Stimulated activated memory B cell treated with anti-CD40 and anti-IgM and Interleukin-4, amounts not matched to agents 10 μg/mL and 1 μg/mL and 100 μg/mL, for 72 hours (primary cell): ENCODE measurements around the gene TBC1D22A.

Experiments used
- ATAC-seq: fragments of 150-1000 bp; cut with Tn5 transposase; 2 replicates; pipeline ENCODE4 v1.10.0; 2021
- H3K27ac Mint-ChIP-seq: one replicate; pipeline ENCODE4 v1.8.0; 2022; ENCODE audit warnings: mild to moderate bottlenecking, mixed read lengths
- H3K27me3 Mint-ChIP-seq: one replicate; pipeline ENCODE4 v1.8.0; 2022; ENCODE audit warnings: mixed read lengths
- H3K36me3 Mint-ChIP-seq: one replicate; pipeline ENCODE4 v1.8.0; 2022; ENCODE audit warnings: mixed read lengths
- H3K4me1 Mint-ChIP-seq: one replicate; pipeline ENCODE4 v1.8.0; 2022; ENCODE audit warnings: mixed read lengths
- H3K4me3 Mint-ChIP-seq: one replicate; pipeline ENCODE4 v1.8.0; 2022; ENCODE audit warnings: mild to moderate bottlenecking, moderate library complexity, mixed read lengths
- H3K9me3 Mint-ChIP-seq: one replicate; pipeline ENCODE4 v1.8.0; 2022; ENCODE audit warnings: mixed read lengths

The TBC1D22A gene

GRCh38 chr22:47196166-47196849, 433.9 kb downstream of the TBC1D22A start:
- Mint-ChIP-seq H3K4me1 (no peaks in the 10 kb centered on the region), H3K9me3 (no peaks in the 10 kb centered on the region), H3K27ac (no peak overlapping the region), H3K36me3 (no peaks in the 10 kb centered on the region), H3K27me3 (no peaks in the 10 kb centered on the region), H3K4me3 (no peak overlapping the region)
- ATAC-seq = no peak

DNA sequence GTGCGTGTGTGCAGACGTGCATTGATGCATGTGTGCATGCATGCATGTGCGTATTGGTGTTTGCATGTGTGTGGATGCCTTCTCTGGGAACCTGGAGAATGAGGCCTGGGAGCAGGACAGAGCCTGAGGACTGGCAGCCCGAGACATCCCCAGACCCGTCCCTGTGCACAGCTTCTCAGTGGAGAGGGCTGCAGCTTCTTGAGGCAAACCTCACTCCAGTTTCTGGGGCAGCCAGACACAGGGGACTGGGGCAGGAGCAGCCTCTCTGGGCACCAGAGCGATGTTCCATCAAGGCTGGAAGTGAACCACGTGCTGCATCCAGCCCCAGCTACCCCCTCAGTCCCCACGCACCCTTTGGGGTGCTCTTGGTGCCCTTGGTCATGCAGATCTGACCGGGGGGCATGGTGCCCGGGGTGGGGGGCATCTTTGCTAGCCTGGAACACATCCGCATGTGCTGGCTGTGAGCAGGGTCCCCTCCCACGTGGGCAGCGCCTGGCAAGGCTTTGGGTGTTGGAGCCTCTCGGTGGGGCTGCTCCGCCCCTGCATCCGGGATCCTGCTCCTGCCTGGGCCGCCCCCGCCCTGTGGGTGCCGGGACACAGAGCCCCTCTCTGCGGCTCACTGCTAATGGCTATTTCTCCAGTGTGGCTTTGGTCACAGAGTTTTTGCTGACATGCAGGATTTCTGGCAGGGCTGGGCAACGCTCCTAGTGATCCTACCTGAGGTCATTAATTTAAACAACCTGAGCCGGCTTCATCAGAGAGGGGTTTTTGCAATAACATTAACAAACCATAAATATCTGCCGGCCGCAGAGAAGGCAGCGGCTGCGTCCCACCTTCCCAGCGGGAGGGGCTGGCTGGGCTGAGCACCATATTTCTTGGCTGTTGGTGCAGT, 434.7 kb downstream of the TBC1D22A start:
- Mint-ChIP-seq H3K9me3 (no peaks in the 10 kb centered on the region), H3K4me3 (no peak overlapping the region)

DNA sequence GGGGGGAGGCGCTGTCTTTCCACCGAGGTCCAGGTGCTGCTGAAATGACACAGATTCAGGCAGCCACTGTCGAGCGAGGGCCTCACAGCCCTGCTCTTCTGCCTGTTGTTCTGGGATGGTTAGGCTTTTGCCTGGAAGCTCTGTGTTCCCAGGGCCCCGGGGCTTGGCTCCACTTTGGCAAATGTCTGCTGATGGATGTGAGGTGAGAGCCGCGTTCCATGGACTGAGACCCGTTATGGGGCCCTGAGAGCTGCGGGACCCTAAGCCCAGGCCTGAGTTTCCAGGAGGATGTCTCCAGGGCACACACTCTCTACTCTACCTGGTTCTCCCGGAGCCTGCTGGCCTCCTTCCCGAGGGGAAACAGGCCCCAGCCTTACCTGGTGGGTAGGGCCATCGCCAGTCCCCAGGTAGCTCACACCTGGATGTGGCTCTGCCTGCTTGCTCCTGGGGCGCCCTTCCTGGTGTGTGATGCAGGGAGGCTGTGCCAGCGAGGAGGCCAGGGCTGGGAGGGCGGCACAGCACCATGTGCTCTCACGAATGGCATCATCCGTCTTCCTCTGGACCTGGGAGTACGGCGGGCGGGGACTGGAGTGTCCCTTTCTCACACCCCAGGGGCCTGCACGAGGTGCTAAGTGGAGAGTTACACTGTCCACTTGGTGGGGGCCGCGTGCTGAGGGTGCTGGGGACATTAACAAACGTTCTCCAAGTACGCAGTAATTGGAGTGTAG, 435.5 kb downstream of the TBC1D22A start:
- H3K27ac Mint-ChIP-seq = no peak overlapping the region
- no peak overlapping the region for H3K4me3 Mint-ChIP-seq
- H3K4me1 Mint-ChIP-seq = no peaks in the 10 kb centered on the region
- H3K9me3 Mint-ChIP-seq = no peaks in the 10 kb centered on the region
- no peaks in the 10 kb centered on the region for H3K27me3 Mint-ChIP-seq
- no peaks in the 10 kb centered on the region for H3K36me3 Mint-ChIP-seq
- ATAC-seq = no peak

More for the DNA sequence above, 434.7 kb downstream of the TBC1D22A start:
- Mint-ChIP-seq H3K4me1 (no peaks in the 10 kb centered on the region), H3K27ac (no peak overlapping the region), H3K36me3 (no peaks in the 10 kb centered on the region), H3K27me3 (no peaks in the 10 kb centered on the region)
- no peak for ATAC-seq

GRCh38 chr22:47198801-47199251, 436.4 kb downstream of the TBC1D22A start:
- Mint-ChIP-seq H3K9me3 (no peaks in the 10 kb centered on the region), H3K4me3 (no peak overlapping the region), H3K27ac (no peak overlapping the region), H3K4me1 (no peaks in the 10 kb centered on the region), H3K36me3 (no peaks in the 10 kb centered on the region), H3K27me3 (no peaks in the 10 kb centered on the region)
- ATAC-seq = no peak

GRCh38 chr22:47199261-47199978, 437.0 kb downstream of the TBC1D22A start:
- H3K36me3 Mint-ChIP-seq = no peaks in the 10 kb centered on the region
- no peaks in the 10 kb centered on the region for H3K9me3 Mint-ChIP-seq
- H3K27me3 Mint-ChIP-seq = peaks cover 3% of the 10 kb centered on the region
- H3K4me1 Mint-ChIP-seq = no peaks in the 10 kb centered on the region
- no peak overlapping the region for H3K4me3 Mint-ChIP-seq
- ATAC-seq = no peak
- H3K27ac Mint-ChIP-seq = no peak overlapping the region

- Mint-ChIP-seq H3K9me3 (no peaks in the 10 kb centered on the region), H3K4me3 (no peak overlapping the region), H3K27ac (no peak overlapping the region), H3K27me3 (peaks cover 8% of the 10 kb centered on the region), H3K36me3 (no peaks in the 10 kb centered on the region), H3K4me1 (no peaks in the 10 kb centered on the region)
- ATAC-seq = no peak
These were observed 437.5 kb downstream of the TBC1D22A start for GRCh38 chr22:47199979-47200272.

- no peak for ATAC-seq
- H3K36me3 Mint-ChIP-seq = no peaks in the 10 kb centered on the region
- H3K9me3 Mint-ChIP-seq = no peaks in the 10 kb centered on the region
- peaks cover 13% of the 10 kb centered on the region for H3K27me3 Mint-ChIP-seq
- no peak overlapping the region for H3K27ac Mint-ChIP-seq
- H3K4me3 Mint-ChIP-seq = no peak overlapping the region
- no peaks in the 10 kb centered on the region for H3K4me1 Mint-ChIP-seq
These were observed 438.0 kb downstream of the TBC1D22A start for GRCh38 chr22:47200273-47201051.

- Mint-ChIP-seq H3K27me3 (peaks cover 17% of the 10 kb centered on the region), H3K9me3 (no peaks in the 10 kb centered on the region), H3K27ac (no peak overlapping the region), H3K4me1 (no peaks in the 10 kb centered on the region), H3K36me3 (no peaks in the 10 kb centered on the region), H3K4me3 (no peak overlapping the region)
- no peak for ATAC-seq
These were observed 438.9 kb downstream of the TBC1D22A start for GRCh38 chr22:47201186-47201995.

GRCh38 chr22:47201996-47202818, 439.8 kb downstream of the TBC1D22A start:
- Mint-ChIP-seq H3K36me3 (no peaks in the 10 kb centered on the region), H3K4me1 (no peaks in the 10 kb centered on the region), H3K4me3 (no peak overlapping the region), H3K9me3 (no peaks in the 10 kb centered on the region), H3K27ac (no peak overlapping the region), H3K27me3 (peaks cover 17% of the 10 kb centered on the region)
- no peak for ATAC-seq

DNA sequence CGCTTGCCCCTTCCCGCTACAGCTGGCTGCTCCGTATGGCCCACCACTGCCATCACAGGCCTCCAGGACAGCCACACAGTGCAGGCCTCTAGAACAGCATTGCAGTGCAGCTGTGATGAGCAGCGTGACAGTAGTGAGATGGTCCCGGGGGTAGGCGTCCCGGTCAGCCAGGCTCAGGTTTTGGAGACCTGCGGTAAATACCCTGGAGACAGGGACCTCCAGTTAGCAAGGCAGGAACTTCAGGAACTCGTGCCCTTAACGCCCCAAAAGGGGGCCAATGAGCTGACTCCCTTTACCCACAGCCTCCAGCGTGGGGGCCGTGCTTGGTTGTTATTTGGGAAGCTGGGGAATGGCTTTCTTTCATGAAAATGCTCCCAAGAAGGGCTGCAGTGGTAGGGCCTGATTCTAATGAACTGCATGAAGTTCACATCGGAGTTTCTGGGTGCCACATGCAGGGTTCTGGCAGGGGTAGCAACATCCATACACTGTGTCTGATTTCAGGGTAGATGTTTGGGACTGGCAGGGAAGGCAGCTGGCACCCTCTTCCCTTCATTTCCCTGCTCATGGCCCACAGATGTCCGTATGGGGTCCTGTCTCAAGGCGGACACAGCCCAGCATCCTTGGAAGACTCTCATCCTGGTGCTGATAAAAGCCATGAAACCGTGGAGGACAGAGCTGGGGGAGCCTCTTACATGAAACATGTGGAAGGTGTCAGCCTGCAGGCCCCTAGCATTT, 440.5 kb downstream of the TBC1D22A start:
- Mint-ChIP-seq H3K27ac (no peak overlapping the region), H3K27me3 (peaks cover 17% of the 10 kb centered on the region), H3K36me3 (no peaks in the 10 kb centered on the region), H3K4me3 (no peak overlapping the region), H3K4me1 (no peaks in the 10 kb centered on the region), H3K9me3 (no peaks in the 10 kb centered on the region)
- no peak for ATAC-seq

- no peak for ATAC-seq
- Mint-ChIP-seq H3K27me3 (peaks cover 17% of the 10 kb centered on the region), H3K4me3 (no peak overlapping the region), H3K4me1 (no peaks in the 10 kb centered on the region), H3K9me3 (no peaks in the 10 kb centered on the region), H3K36me3 (no peaks in the 10 kb centered on the region), H3K27ac (no peak overlapping the region)
These were observed 441.1 kb downstream of the TBC1D22A start for GRCh38 chr22:47203554-47203991.

DNA sequence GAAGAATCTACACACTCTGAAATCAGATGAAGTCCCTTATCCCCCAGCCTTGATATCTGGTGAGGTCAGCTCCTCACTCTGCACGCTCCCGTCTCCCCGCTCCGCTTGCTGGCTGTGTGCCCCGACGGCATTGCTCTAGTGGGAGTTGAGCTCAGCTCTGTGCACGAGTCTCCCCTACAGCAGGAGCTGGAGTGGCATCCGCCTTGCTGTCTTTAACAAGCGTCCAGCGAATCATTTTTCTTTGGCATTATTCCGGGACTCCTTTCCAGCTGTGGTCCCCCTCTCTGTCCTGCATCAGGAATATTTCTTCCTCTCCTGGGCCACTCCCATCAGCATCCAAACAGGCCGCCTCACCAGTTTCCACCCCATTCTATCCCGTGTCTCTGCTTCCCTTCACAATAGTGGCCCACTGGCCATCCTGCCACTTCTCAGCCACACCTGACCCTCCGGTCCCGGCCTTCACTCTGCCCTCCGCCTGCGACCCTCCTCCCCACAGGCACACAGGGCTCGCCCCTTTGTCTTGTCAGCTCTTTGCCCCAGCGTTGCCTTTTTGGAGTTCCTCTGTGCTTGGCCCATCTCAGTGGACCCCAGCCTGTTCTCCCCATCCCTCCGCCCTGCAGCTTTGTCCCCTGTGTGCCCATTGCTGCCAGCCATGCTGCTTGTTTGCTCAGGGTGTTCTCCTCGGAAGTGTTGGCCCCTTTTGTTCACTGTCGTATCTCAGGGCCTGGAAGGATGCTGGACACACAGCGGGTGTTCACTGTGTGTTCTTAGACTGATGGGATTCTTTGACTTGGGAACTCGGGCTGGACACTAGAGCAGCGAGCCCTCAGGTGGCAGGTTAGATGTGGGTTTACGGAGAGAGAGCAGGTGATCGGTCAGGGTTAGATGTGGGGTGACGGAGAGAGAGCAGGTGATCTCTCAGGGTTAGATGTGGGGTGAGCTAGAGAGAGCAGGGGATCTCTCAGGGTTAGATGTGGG, 441.8 kb downstream of the TBC1D22A start:
- H3K36me3 Mint-ChIP-seq = no peaks in the 10 kb centered on the region

More for the DNA sequence above, 441.8 kb downstream of the TBC1D22A start:
- Mint-ChIP-seq H3K27me3 (peaks cover 17% of the 10 kb centered on the region), H3K9me3 (no peaks in the 10 kb centered on the region), H3K27ac (no peak overlapping the region), H3K4me3 (no peak overlapping the region), H3K4me1 (no peaks in the 10 kb centered on the region)
- no peak for ATAC-seq
